ENCODE results near the gene SMPDL3A.

GRCh38 chr6:122755901-122756300 is 33.2 kb upstream of the SMPDL3A start:
- TF ChIP-seq, protein P1, sequence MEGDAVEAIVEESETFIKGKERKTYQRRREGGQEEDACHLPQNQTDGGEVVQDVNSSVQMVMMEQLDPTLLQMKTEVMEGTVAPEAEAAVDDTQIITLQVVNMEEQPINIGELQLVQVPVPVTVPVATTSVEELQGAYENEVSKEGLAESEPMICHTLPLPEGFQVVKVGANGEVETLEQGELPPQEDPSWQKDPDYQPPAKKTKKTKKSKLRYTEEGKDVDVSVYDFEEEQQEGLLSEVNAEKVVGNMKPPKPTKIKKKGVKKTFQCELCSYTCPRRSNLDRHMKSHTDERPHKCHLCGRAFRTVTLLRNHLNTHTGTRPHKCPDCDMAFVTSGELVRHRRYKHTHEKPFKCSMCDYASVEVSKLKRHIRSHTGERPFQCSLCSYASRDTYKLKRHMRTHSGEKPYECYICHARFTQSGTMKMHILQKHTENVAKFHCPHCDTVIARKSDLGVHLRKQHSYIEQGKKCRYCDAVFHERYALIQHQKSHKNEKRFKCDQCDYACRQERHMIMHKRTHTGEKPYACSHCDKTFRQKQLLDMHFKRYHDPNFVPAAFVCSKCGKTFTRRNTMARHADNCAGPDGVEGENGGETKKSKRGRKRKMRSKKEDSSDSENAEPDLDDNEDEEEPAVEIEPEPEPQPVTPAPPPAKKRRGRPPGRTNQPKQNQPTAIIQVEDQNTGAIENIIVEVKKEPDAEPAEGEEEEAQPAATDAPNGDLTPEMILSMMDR (IDR thresholded peaks at IDR 0.05), result no peak
- no peak for TF ChIP-seq POLR2A (IDR thresholded peaks at IDR 0.05)
